GM21423 (cell line): Measurements from ENCODE around the gene ESYT1.

Experiments
- ATAC-seq: cut with Tn5 transposase; IDR thresholded peaks from one replicate; pipeline ENCODE4 v1.9.1; 2021; ENCODE audit warnings: mild to moderate bottlenecking, moderate library complexity; ENCODE audit not compliant: unreplicated experiment

Gene ESYT1

GRCh38 chr12:56127888-56128669 is at the start of gene ESYT1:
TSS of gene ESYT1 (plus strand) at chr12:56128267. CDS start at chr12:56128320, 53 bp downstream.
- peak; percentile 86 for ATAC-seq

- ATAC-seq = no peak
Observed at GRCh38 chr12:56078427-56078826, 49.6 kb upstream of the ESYT1 start.

GRCh38 chr12:56078931-56079722 is 48.9 kb upstream of the ESYT1 start:
- ATAC-seq = peak; percentile 61

- no peak for ATAC-seq
Observed at GRCh38 chr12:56079723-56080555, 48.1 kb upstream of the ESYT1 start, which contains the start of gene ERBB3. TSS of gene ERBB3 (plus strand) at chr12:56080165. CDS start at chr12:56080301, 136 bp downstream.

- no peak for ATAC-seq
Observed at GRCh38 chr12:56080556-56081138, 47.4 kb upstream of the ESYT1 start.

- ATAC-seq = no peak
Observed at GRCh38 chr12:56081393-56082347, 46.4 kb upstream of the ESYT1 start.

GRCh38 chr12:56082382-56082781 is 45.7 kb upstream of the ESYT1 start:
- no peak for ATAC-seq

GRCh38 chr12:56082967-56083366 is 45.1 kb upstream of the ESYT1 start:
- ATAC-seq = no peak

GRCh38 chr12:56084958-56085543 is 43.0 kb upstream of the ESYT1 start:
- no peak for ATAC-seq

- no peak for ATAC-seq
Observed at GRCh38 chr12:56086096-56086495, 42.0 kb upstream of the ESYT1 start.

- ATAC-seq = no peak
Observed at GRCh38 chr12:56086608-56087007, 41.5 kb upstream of the ESYT1 start.

- ATAC-seq = no peak
Observed at GRCh38 chr12:56087220-56087619, 40.8 kb upstream of the ESYT1 start.

GRCh38 chr12:56097738-56098137 is 30.3 kb upstream of the ESYT1 start:
- no peak for ATAC-seq

- no peak for ATAC-seq
Observed at GRCh38 chr12:56098592-56098991, 29.5 kb upstream of the ESYT1 start.

- ATAC-seq = no peak
Observed at GRCh38 chr12:56099787-56100186, 28.3 kb upstream of the ESYT1 start.

- ATAC-seq = no peak
Observed at GRCh38 chr12:56101045-56101444, 27.0 kb upstream of the ESYT1 start.

- no peak for ATAC-seq
Observed at GRCh38 chr12:56102683-56103065, 25.4 kb upstream of the ESYT1 start.

GRCh38 chr12:56103066-56103711 is 24.9 kb upstream of the ESYT1 start:
- no peak for ATAC-seq

- ATAC-seq = no peak
Observed at GRCh38 chr12:56103823-56104108, 24.3 kb upstream of the ESYT1 start.
